Measurements from ENCODE around the gene SBNO2. TPM values are rescaled to one million over a fixed set of nuclear protein-coding genes. Genes with fewer than 3 reads are reported as not detected.

The SBNO2 gene
- total RNA-seq, 1 donor from 2014 or later: 32.5 TPM

- no peak for TF ChIP-seq CTCF (conservative IDR thresholded peaks at IDR 0.05)
- H3K4me1 Mint-ChIP-seq: peaks cover 5% of the 10 kb centered on the region
- H3K27ac Mint-ChIP-seq (ENCODE audit: unreplicated experiment): no peak overlapping the region
- no peaks in the 10 kb centered on the region for H3K36me3 Mint-ChIP-seq (ENCODE audit: low read depth)
- H3K27me3 Mint-ChIP-seq (ENCODE audit: low read depth): peaks cover 46% of the 10 kb centered on the region
- H3K4me3 Mint-ChIP-seq: no peak overlapping the region
- no peak for DNase-seq (ENCODE audit: low read depth, low spot score)
- H3K9me3 Mint-ChIP-seq: no peaks in the 10 kb centered on the region
These were observed 100.0 kb downstream of the SBNO2 start for GRCh38 chr19:1073956-1074517.

GRCh38 chr19:1073063-1073955 lies 100.8 kb downstream of the SBNO2 start:
- DNase-seq (ENCODE audit: low read depth, low spot score): no peak
- Mint-ChIP-seq H3K27me3 (ENCODE audit: low read depth) (peaks cover 52% of the 10 kb centered on the region), H3K4me3 (no peak overlapping the region), H3K36me3 (ENCODE audit: low read depth) (no peaks in the 10 kb centered on the region), H3K4me1 (peaks cover 9% of the 10 kb centered on the region), H3K9me3 (no peaks in the 10 kb centered on the region), H3K27ac (ENCODE audit: unreplicated experiment) (no peak overlapping the region)
- no peak for TF ChIP-seq CTCF (conservative IDR thresholded peaks at IDR 0.05)

- Mint-ChIP-seq H3K4me3 (peak overlapping the region; percentile 36), H3K9me3 (no peaks in the 10 kb centered on the region), H3K4me1 (peaks cover 9% of the 10 kb centered on the region), H3K27ac (ENCODE audit: unreplicated experiment) (no peak overlapping the region), H3K36me3 (ENCODE audit: low read depth) (no peaks in the 10 kb centered on the region), H3K27me3 (ENCODE audit: low read depth) (peaks cover 56% of the 10 kb centered on the region)
- TF ChIP-seq CTCF (conservative IDR thresholded peaks at IDR 0.05): no peak
- DNase-seq (ENCODE audit: low read depth, low spot score): no peak
These were observed 101.6 kb downstream of the SBNO2 start for GRCh38 chr19:1072371-1073015.

- Mint-ChIP-seq H3K4me3 (no peak overlapping the region), H3K4me1 (peaks cover 9% of the 10 kb centered on the region), H3K27ac (ENCODE audit: unreplicated experiment) (no peak overlapping the region), H3K9me3 (no peaks in the 10 kb centered on the region), H3K27me3 (ENCODE audit: low read depth) (peaks cover 63% of the 10 kb centered on the region), H3K36me3 (ENCODE audit: low read depth) (no peaks in the 10 kb centered on the region)
- DNase-seq (ENCODE audit: low read depth, low spot score): no peak
- TF ChIP-seq CTCF (conservative IDR thresholded peaks at IDR 0.05): no peak
These were observed 102.9 kb downstream of the SBNO2 start for GRCh38 chr19:1070931-1071791.

GRCh38 chr19:1070576-1070930 lies 103.5 kb downstream of the SBNO2 start:
- Mint-ChIP-seq H3K4me3 (no peak overlapping the region), H3K27me3 (ENCODE audit: low read depth) (peaks cover 64% of the 10 kb centered on the region), H3K36me3 (ENCODE audit: low read depth) (no peaks in the 10 kb centered on the region), H3K27ac (ENCODE audit: unreplicated experiment) (no peak overlapping the region), H3K9me3 (no peaks in the 10 kb centered on the region), H3K4me1 (peaks cover 9% of the 10 kb centered on the region)
- TF ChIP-seq CTCF (conservative IDR thresholded peaks at IDR 0.05): peak; percentile 16
- DNase-seq (ENCODE audit: low read depth, low spot score): no peak

Data from neural crest cell (in vitro differentiated cells).